Right renal pelvis (tissue), 4 donors: ENCODE measurements around the gene MACROD2. TPM values are rescaled to one million over a fixed set of nuclear protein-coding genes. Genes with fewer than 3 reads are reported as not detected.
A peak's percentile ranks its signal among the peaks of the same experiment; 100 is the strongest.

Source experiments
- DNase-seq, 4 donors: peaks; one replicate each; pipeline ENCODE4 v3.0.0-alpha.2; 2013; ENCODE audit warnings: low read depth in 4 of 4, low spot score in 3 of 4, missing footprints in 1 of 4
- polyA plus RNA-seq, 4 donors: library from polyadenylated mRNA; unstranded; fragments of 120-200 nt; gene quantifications; one replicate each; pipeline ENCODE4 v1.2.1, GENCODE V29; 2013; ENCODE audit not compliant: insufficient read length in 4 of 4

The MACROD2 gene
- polyA plus RNA-seq, 4 donors, result 12.4 to 14.4 (median 13.6) TPM

DNA sequence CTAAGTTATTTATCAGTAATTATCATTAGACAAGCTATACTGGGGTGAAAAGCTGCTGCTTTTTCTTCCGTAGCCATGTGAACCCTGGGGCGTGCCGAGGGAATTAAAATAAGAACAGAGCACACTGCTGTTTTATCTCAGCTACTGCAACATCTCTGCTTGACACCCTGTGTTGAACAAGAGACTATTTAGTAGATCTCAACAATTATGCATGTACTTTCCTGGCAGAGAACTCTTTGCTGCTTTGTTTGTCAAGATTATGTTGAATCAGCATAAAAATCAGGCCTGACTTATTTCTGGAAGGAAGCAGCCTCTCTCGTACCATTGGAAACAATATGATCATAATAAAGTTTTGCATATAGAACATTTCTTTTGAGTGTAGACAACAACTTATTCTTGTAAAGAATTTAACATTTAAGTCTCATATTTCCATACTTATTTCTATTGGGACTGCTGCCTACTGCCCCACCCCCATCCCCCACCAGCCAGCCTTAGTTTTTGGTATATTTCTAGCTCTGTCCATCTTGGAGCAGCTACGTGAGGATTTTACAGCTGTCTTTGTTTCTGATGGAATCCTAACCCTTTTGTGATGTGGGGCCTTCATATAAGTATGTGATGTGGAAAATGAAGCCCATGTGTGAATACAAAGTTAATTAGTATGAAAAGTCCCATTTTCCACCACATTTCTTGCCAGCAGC lies 1566.5 kb downstream of the MACROD2 start:
- no peak for DNase-seq

DNA sequence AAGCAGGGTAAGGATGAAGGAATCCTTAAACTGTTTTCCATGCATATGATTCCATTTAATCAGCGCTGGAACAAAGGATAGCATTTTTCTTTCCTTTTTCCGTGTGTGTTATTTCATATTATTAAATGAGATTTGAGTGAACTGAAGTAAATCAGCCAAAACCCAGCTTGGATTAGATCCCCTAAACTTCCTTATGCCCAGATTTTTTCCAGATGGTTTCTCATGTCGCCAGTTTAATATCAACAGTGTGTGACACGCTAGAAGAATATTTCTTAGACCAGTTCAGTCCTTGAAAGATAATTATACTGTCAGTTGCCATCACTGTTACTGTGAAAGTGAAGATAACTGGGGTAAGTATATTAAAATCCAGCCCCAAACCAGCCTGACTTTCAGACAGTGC lies 1568.5 kb downstream of the MACROD2 start:
- no peak for DNase-seq

DNA sequence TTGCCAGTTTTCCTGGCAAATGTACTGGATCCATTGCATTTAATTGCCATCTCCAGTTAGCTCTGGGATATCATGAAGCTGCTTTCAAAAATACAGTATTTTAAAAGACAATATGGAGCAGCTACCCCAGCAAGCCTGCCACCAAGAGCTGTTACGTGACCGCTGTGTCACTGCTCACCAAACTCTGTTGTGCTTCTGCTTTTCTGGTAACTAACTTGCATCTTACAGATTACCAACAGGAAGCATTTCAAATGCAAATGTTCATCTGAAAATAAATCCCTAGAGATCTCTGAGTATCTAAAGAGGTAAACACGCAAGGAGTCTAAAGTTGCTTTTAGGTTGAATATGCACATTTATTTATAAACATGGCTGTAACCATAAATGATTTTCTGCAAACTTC lies 1569.7 kb downstream of the MACROD2 start:
- DNase-seq, result no peak

DNA sequence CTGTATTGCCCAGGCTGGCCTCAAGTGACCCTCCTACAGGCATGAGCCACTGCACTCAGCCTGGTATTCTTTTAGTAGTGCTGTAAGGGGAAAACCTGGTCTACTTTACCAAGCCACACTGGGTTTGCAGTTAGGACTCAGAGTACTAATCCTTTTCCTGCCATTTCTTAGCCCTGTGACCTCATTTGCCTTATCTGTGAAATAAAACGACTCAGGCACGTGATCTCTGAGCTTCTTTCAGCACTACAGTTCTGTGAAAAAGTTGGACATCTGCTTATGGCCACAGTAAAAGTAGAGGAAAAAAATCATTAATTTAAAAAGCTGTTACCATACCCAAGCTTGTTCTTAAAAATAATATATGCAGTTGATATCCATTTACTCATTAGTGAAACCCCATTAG lies 1570.5 kb downstream of the MACROD2 start:
- no peak for DNase-seq

DNA sequence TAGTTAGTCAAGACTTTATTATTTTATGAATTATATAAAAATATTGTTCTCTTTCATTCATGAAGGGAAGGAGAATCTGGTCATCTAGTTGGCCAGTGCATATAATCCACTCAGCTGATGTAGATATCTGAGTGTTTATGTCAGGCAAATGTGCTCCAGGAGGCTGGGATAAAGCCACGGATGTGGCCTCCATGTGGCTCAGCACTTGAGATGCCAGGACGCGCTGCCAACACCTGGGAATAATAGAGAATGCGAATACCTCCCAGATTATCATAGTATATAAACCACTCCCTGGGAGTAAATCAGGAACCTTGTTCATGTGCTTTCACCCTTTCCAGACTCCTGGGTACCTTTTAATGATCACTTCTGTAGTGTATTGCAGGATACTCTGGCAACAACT lies 1571.9 kb downstream of the MACROD2 start:
- no peak for DNase-seq

GRCh38 chr20:15570156-15570555 lies 1574.8 kb downstream of the MACROD2 start:
- no peak for DNase-seq

DNA sequence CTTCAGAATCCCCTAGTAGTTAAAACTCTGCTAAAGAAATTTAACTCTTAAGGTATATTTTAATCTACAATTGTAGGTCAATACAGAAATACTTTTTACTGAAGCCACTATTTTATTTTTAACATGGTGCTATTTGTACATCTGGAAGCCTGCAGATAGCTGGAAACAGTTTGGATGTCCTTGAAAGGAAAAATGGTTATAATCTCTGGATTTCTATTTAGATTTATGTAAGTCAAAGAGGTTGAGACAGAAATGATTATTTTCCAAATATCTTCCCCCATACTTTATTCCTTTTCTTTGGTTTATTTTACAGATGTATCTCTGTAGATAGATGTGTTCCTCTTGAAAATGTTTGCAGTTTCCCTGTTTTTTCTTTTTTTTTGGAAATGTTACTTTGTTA lies 1575.7 kb downstream of the MACROD2 start:
- DNase-seq, result no peak

GRCh38 chr20:15575255-15575654 lies 1579.9 kb downstream of the MACROD2 start:
- DNase-seq, result no peak

DNA sequence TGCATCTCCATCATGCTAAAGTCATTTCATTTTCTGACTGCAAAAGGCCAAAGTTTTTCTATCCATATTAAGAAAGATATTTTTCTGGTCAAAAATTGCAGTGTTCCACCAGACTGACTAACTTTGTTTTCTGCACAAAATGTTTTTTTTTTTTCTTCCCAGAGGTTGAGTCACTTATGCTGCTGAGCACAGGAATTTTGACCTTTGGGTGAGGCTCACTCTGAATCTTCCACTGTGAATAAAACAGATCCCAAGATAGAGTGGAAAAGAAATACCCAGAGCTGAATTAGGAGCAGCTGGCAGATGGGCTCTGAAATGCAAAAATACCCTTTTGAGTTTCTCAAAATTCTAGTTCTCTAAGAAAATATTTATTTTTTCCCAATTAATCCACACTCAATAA lies 1581.1 kb downstream of the MACROD2 start:
- no peak for DNase-seq

DNA sequence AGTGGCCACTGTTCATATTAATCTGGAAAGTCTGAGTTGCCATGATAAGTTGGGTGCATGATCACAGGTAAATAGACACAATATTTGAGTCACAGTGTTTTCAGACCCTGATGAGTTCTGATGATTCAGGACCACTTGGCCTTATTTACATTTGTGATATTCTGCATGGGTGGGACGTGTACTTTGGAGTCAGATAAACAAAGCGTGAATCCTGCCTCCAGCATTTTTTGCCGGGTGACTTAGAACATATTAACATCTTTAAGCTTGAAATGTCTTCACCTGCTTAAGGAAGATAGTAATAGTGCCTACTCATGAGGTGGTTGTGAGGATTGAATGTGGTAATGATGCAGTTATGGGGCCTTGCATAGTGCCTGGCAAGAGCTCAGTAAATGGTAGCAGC lies 1582.8 kb downstream of the MACROD2 start:
- no peak for DNase-seq

DNA sequence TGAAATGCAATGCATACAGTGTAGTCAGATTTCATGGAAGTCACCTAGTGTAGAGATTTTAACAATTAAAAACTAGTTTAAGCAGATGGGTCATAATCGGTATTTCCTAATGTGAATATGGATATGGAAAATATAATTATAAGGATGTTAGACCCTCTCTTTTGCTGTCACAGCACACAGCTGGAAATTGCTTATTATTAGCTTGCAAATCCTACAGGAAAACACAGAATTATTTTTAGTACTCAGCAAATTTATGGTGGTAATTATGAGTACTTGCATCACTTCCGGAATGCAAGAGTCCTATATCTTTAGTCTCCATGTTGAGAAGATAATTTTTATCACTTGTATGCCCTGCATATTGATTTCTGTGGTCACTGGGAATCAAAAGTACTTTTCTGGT lies 1584.4 kb downstream of the MACROD2 start:
- DNase-seq, result no peak

DNA sequence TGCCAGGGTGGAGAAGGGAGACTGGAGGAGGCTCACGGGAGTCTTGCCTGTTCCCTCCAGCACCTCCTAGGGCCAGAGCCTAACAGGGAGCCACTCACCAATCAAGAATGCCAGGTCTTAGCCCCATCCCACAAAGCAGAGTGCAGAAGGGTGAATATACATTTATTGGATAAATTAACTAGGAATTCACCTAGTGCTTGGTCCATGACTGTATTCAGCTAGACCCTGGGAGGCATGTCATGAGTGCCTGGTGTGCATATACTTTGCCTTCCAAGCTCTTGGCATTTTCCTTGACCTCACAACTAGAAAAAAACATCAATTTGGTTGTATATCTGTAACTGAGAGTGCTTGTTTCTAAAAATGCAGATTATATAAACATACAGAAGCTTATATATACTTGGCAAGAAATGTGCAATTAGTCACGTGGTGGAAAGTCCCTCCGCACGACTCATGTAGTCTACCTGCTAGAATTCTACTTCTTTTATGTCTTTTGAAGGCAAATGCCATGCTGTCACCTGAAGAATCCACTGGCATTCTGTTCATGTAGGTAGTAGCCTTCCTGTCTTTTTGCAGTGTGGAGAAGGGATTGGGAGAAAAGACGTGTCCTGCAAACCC lies 1586.9 kb downstream of the MACROD2 start:
- DNase-seq, result no peak

- DNase-seq, result no peak
These were observed 1589.2 kb downstream of the MACROD2 start for GRCh38 chr20:15584507-15584906.

DNA sequence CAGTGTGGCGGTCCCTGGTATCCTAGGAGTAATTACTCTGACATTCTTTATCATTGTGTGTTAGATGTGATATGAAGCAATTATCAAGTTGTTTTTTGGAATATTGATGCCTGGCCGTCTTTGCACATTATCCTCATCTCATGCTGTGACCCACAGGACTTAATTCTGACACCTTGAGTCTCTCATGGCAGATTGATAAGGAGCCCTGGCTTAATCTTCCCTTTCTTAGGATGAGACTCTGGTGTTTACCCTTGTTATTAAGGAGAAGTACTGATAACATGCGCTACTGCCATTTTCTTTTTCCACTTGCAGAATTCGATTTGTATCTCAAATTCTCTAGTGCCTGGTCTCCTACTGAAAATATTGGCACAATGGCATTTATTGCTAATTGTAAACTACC lies 1597.8 kb downstream of the MACROD2 start:
- no peak for DNase-seq

GRCh38 chr20:15594158-15594695 lies 1598.9 kb downstream of the MACROD2 start:
- no peak for DNase-seq

GRCh38 chr20:15596220-15596890 lies 1601.0 kb downstream of the MACROD2 start:
- DNase-seq, result no peak

DNA sequence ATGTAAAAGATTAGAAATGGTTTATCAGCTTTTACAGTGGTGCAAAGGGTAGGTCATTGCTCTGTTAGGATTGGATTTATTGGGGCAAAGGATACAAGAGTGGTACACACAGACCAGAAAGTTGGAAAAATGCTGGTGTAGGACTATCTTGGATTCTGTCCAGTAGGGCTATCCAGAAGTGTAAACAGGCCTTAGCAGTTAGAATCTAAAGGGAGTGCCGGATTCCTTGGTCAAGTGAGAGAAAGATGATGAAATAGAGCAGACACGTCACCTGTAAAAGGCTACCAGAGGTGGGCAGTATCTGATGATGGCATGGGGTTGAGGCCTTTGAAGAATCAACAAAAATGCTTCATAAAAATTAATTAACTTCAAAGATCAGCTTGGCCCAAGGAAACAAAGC lies 1602.0 kb downstream of the MACROD2 start:
- no peak for DNase-seq

DNA sequence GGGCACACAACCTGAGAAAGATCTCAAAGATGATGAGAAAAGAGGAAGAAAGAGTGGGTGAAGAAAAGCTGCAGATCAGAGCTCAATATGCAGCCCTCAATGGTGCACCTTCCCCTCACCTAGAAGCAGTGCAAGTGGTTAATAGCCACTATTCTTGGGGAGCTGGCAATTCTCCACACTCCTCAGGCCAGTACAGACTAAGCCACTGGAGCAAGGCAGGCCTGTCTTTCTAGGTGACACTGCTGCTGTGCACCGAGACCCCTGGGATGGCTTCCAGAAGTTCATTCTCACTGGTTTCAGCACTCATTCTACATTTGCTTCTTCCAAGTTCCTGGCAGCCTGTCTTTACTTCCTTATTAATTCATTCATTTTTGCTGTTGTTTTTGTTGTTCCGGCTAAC lies 1604.6 kb downstream of the MACROD2 start:
- DNase-seq, result no peak

DNA sequence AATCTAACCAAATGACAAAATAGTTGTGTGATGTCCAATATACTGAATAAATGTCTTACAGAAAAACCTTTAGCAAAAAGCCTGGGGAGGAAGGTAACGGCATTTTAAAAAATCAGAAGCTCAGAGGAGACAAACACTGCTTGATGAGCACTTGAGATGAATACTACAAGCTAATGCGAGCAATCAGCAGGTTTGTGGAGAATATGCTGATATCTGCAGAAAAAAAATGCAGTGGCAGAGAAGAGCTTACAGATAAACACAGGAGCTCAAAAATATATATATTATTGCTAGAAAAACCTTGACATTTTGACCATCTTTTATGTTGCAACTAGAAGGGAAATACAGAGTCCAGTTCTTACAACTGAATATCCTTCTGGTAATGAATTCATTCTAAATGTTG lies 1605.2 kb downstream of the MACROD2 start:
- no peak for DNase-seq

DNA sequence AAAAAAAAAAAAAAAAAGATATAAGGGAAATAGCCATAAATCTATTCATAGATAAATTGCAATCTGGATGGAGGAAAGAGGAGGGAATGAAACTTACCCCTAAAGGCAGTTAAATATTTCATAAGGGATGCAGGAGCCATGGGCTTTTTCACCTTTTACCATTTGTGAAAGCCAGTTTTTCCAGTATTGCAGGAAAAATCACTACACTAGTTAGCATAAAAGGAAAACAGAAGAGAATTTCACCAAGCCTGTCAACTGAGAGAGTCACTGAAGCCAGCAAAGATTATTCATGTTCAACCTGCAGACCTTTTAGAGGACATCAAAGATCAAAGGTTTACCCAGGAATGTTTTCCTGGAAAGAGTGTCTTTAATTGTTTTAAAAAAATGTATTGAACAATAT lies 1608.2 kb downstream of the MACROD2 start:
- DNase-seq, result peak in 3 of 4 donors; percentile 13 to 29 (median 25)

GRCh38 chr20:15603978-15604805 lies 1608.9 kb downstream of the MACROD2 start:
- no peak for DNase-seq
